ENCODE data around the gene LAMC2. TPM values are rescaled to one million over a fixed set of nuclear protein-coding genes. Genes with fewer than 3 reads are reported as not detected.
"Not testable (repeated sequence)": the region's sequence is repeated elsewhere in the genome, so short reads cannot be mapped to it uniquely, and the experiment has no call there.

The LAMC2 gene
- total RNA-seq (2014; rRNA removed; shearing (Covaris generic)): 24.5 and 36.8 TPM in 2 replicates

GRCh38 chr1:183185941-183186490, at the start of gene LAMC2:
TSS of gene LAMC2 (plus strand) at chr1:183186264. CDS start at chr1:183186353, 89 bp downstream.
- DNase-seq (ENCODE audit: low spot score): peak; percentile 85

- DNase-seq (ENCODE audit: low spot score): no peak
Observed at GRCh38 chr1:183137782-183138181, 48.3 kb upstream of the LAMC2 start.

GRCh38 chr1:183138301-183138700, 47.8 kb upstream of the LAMC2 start:
- no peak for DNase-seq (ENCODE audit: low spot score)

GRCh38 chr1:183139281-183139942, 46.7 kb upstream of the LAMC2 start:
- peak; percentile 77 for DNase-seq (ENCODE audit: low spot score)

GRCh38 chr1:183140633-183141032, 45.4 kb upstream of the LAMC2 start:
- no peak for DNase-seq (ENCODE audit: low spot score)

GRCh38 chr1:183142171-183142570, 43.9 kb upstream of the LAMC2 start:
- DNase-seq (ENCODE audit: low spot score): no peak

GRCh38 chr1:183143576-183144315, 42.3 kb upstream of the LAMC2 start:
- DNase-seq (ENCODE audit: low spot score): no peak

- DNase-seq (ENCODE audit: low spot score): no peak
Observed at GRCh38 chr1:183144752-183145151, 41.3 kb upstream of the LAMC2 start.

- DNase-seq (ENCODE audit: low spot score): no peak
Observed at GRCh38 chr1:183147735-183148134, 38.3 kb upstream of the LAMC2 start.

- no peak for DNase-seq (ENCODE audit: low spot score)
Observed at GRCh38 chr1:183148599-183148998, 37.5 kb upstream of the LAMC2 start.

- DNase-seq (ENCODE audit: low spot score): no peak
Observed at GRCh38 chr1:183149273-183149672, 36.8 kb upstream of the LAMC2 start.

GRCh38 chr1:183150032-183150431, 36.0 kb upstream of the LAMC2 start:
- DNase-seq (ENCODE audit: low spot score): not testable (repeated sequence)

- DNase-seq (ENCODE audit: low spot score): no peak
Observed at GRCh38 chr1:183150445-183150844, 35.6 kb upstream of the LAMC2 start.

- no peak for DNase-seq (ENCODE audit: low spot score)
Observed at GRCh38 chr1:183152180-183152579, 33.9 kb upstream of the LAMC2 start.

GRCh38 chr1:183155939-183156338, 30.1 kb upstream of the LAMC2 start:
- no peak for DNase-seq (ENCODE audit: low spot score)

- peak; percentile 96 for DNase-seq (ENCODE audit: low spot score)
Observed at GRCh38 chr1:183159960-183160359, 26.1 kb upstream of the LAMC2 start.

GRCh38 chr1:183161391-183161790, 24.7 kb upstream of the LAMC2 start:
- DNase-seq (ENCODE audit: low spot score): peak; percentile 33

- peak; percentile 95 for DNase-seq (ENCODE audit: low spot score)
Observed at GRCh38 chr1:183163316-183163715, 22.7 kb upstream of the LAMC2 start.

- DNase-seq (ENCODE audit: low spot score): peak; percentile 99
Observed at GRCh38 chr1:183164340-183164739, 21.7 kb upstream of the LAMC2 start.

GRCh38 chr1:183164963-183165362, 21.1 kb upstream of the LAMC2 start:
- peak; percentile 33 for DNase-seq (ENCODE audit: low spot score)

- DNase-seq (ENCODE audit: low spot score): peak; percentile 26
Observed at GRCh38 chr1:183165456-183165855, 20.6 kb upstream of the LAMC2 start.

- no peak for DNase-seq (ENCODE audit: low spot score)
Observed at GRCh38 chr1:183166454-183166853, 19.6 kb upstream of the LAMC2 start.

- DNase-seq (ENCODE audit: low spot score): no peak
Observed at GRCh38 chr1:183167676-183168075, 18.4 kb upstream of the LAMC2 start.

Data from A172 (cell line).